GM23338 (cell line): ENCODE data around the gene CCDC186. TPM values are rescaled to one million over a fixed set of nuclear protein-coding genes. Genes with fewer than 3 reads are reported as not detected.

Experiments
- ATAC-seq: fragments of 200-7000 bp; cut with Tn5 transposase; 3 replicates; pipeline ENCODE4 v1.9.1; 2020
- DNase-seq: peaks from one replicate; pipeline ENCODE4 v3.0.0-alpha.2; 2015; ENCODE audit warnings: low spot score
- H2AFZ ChIP-seq: fragments of 200-600 bp; sonication (generic); 2 replicates; pipeline ENCODE4 v1.8.0; 2016; ENCODE audit warnings: antibody characterized with exemption, mild to moderate bottlenecking, moderate library complexity
- H3F3A ChIP-seq: fragments of 200-600 bp; sonication (generic); replicated peaks from 2 replicates; pipeline ENCODE4 v1.8.0; 2017; ENCODE audit warnings: antibody characterized with exemption, mixed run types, low read depth
- H3K27ac ChIP-seq: fragments of 200-600 bp; sonication (generic); 2 replicates; pipeline ENCODE4 v1.6.1; 2016; ENCODE audit warnings: low read depth
- H3K27me3 ChIP-seq: fragments of 200-600 bp; sonication (generic); 2 replicates; pipeline ENCODE4 v1.8.0; 2016; ENCODE audit warnings: mild to moderate bottlenecking, mixed run types, moderate library complexity; ENCODE audit not compliant: insufficient read depth
- H3K36me3 ChIP-seq: fragments of 200-600 bp; sonication (generic); 2 replicates; pipeline ENCODE4 v1.8.0; 2016; ENCODE audit warnings: mild to moderate bottlenecking; ENCODE audit not compliant: insufficient read depth
- H3K4me1 ChIP-seq: fragments of 200-600 bp; sonication (generic); 2 replicates; pipeline ENCODE4 v1.8.0; 2016; ENCODE audit warnings: mild to moderate bottlenecking, moderate library complexity; ENCODE audit not compliant: insufficient read depth
- H3K4me2 ChIP-seq: fragments of 200-600 bp; sonication (generic); 2 replicates; pipeline ENCODE4 v1.7.1; 2017; ENCODE audit warnings: mixed run types
- H3K4me3 ChIP-seq: fragments of 200-600 bp; sonication (generic); 2 replicates; pipeline ENCODE4 v1.6.1; 2016; ENCODE audit warnings: mixed run types
- H3K79me2 ChIP-seq: fragments of 200-600 bp; sonication (generic); replicated peaks from 2 replicates; pipeline ENCODE4 v1.8.0; 2017; ENCODE audit warnings: mild to moderate bottlenecking; ENCODE audit not compliant: insufficient read depth
- H3K9me2 ChIP-seq: fragments of 200-600 bp; sonication (generic); 2 replicates; pipeline ENCODE4 v1.8.0; 2017; ENCODE audit not compliant: insufficient read depth
- H4K20me1 ChIP-seq: fragments of 200-600 bp; sonication (generic); replicated peaks from 2 replicates; pipeline ENCODE4 v1.8.0; 2017; ENCODE audit warnings: mild to moderate bottlenecking; ENCODE audit not compliant: insufficient read depth
- H3K27ac Mint-ChIP-seq: 2 replicates; pipeline ENCODE4 v1.8.0; 2020; ENCODE audit warnings: inconsistent platforms, mild to moderate bottlenecking, moderate library complexity, mixed read lengths
- H3K27me3 Mint-ChIP-seq: 3 replicates; pipeline ENCODE4 v1.8.0; 2022; ENCODE audit warnings: low read depth, mild to moderate bottlenecking, moderate library complexity, mixed read lengths, inconsistent platforms; ENCODE audit not compliant: insufficient read depth, poor library complexity
- H3K36me3 Mint-ChIP-seq: 3 replicates; pipeline ENCODE4 v1.8.0; 2021; ENCODE audit warnings: low read depth, mild to moderate bottlenecking, inconsistent platforms, moderate library complexity, mixed read lengths
- H3K4me1 Mint-ChIP-seq: 3 replicates; pipeline ENCODE4 v1.8.0; 2020; ENCODE audit warnings: mild to moderate bottlenecking, inconsistent platforms, mixed read lengths
- H3K4me3 Mint-ChIP-seq: 3 replicates; pipeline ENCODE4 v1.8.0; 2021; ENCODE audit warnings: moderate library complexity, mild to moderate bottlenecking, inconsistent platforms, mixed read lengths
- H3K9me3 Mint-ChIP-seq: 3 replicates; pipeline ENCODE4 v1.8.0; 2020; ENCODE audit warnings: moderate library complexity, mild to moderate bottlenecking, inconsistent platforms, mixed read lengths
- CREB1 ChIP-seq: fragments of 250-450 bp; sonication (Bioruptor Pico); IDR thresholded peaks from 2 replicates; pipeline ENCODE4 v1.5.0; 2020; ENCODE audit warnings: low read depth, mild to moderate bottlenecking, moderate library complexity
- ETS1 ChIP-seq: IDR thresholded peaks from 2 replicates; pipeline ENCODE4 v1.6.1; 2016; ENCODE audit warnings: antibody characterized with exemption
- EZH2 ChIP-seq: fragments of 200-600 bp; sonication (generic); IDR thresholded peaks from one replicate; pipeline ENCODE4 v1.8.0; 2017; ENCODE audit warnings: antibody characterized with exemption, mild to moderate bottlenecking, low read depth; ENCODE audit not compliant: unreplicated experiment
- JUNB ChIP-seq: IDR thresholded peaks from one replicate; pipeline ENCODE4 v1.6.1; 2016; ENCODE audit warnings: antibody characterized with exemption; ENCODE audit not compliant: unreplicated experiment
- NANOG ChIP-seq: IDR thresholded peaks from 2 replicates; pipeline ENCODE4 v1.6.1; 2016; ENCODE audit warnings: antibody characterized with exemption, borderline replicate concordance
- POLR2AphosphoS5 ChIP-seq: IDR thresholded peaks from 2 replicates; pipeline ENCODE4 v1.6.1; 2016; ENCODE audit warnings: antibody characterized with exemption, low read depth
- STAT1 ChIP-seq: IDR thresholded peaks from one replicate; pipeline ENCODE4 v1.6.1; 2016; ENCODE audit warnings: antibody characterized with exemption; ENCODE audit not compliant: unreplicated experiment
- ZNF114 ChIP-seq: fragments of 250-450 bp; sonication (Bioruptor Pico); IDR thresholded peaks from 2 replicates; pipeline ENCODE4 v1.5.0; 2020; ENCODE audit warnings: mild to moderate bottlenecking, moderate library complexity
- ZNF331 ChIP-seq: fragments of 250-450 bp; sonication (Bioruptor Pico); IDR thresholded peaks from 2 replicates; pipeline ENCODE4 v1.5.0; 2020; ENCODE audit warnings: low read depth, mild to moderate bottlenecking, moderate library complexity
- polyA plus RNA-seq: library from polyadenylated mRNA; unstranded; fragments of >200 nt; fragmentation: Nextera tagmentation; extraction: Ambion mirVana; gene quantifications from 2 replicates; pipeline ENCODE4 v1.2.1, GENCODE V29; 2016
- total RNA-seq: library from RNA; depleted of rRNA; stranded (reverse); fragments of >200 nt; shearing (Covaris generic); gene quantifications from 2 replicates; pipeline ENCODE4 v1.2.3, GENCODE V29; 2014
- TF ChIP-seq, protein P1 (sequence below): IDR thresholded peaks from one replicate; pipeline ENCODE4 v1.6.1; 2018; ENCODE audit warnings: antibody characterized with exemption; ENCODE audit not compliant: unreplicated experiment
- TF ChIP-seq, protein P2 (sequence below), 2 experiments: fragments of 200-600 bp in 1 of 2; sonication (generic) in 1 of 2; conservative IDR thresholded peaks; 2 replicates each; pipeline versions ENCODE4 v1.5.1 to v1.6.1; 2016 to 2017; ENCODE audit warnings: antibody characterized with exemption in 2 of 2, low read depth in 2 of 2, mild to moderate bottlenecking in 2 of 2, moderate library complexity in 1 of 2
- TF ChIP-seq, protein P3 (sequence below): fragments of 250-450 bp; sonication (Bioruptor Pico); IDR thresholded peaks from 2 replicates; pipeline ENCODE4 v1.5.0; 2020; ENCODE audit warnings: mild to moderate bottlenecking, moderate library complexity

Gene CCDC186
- total and polyA plus RNA-seq, 2 experiments from 2014 or later: 24.2 to 50.7 TPM

DNA sequence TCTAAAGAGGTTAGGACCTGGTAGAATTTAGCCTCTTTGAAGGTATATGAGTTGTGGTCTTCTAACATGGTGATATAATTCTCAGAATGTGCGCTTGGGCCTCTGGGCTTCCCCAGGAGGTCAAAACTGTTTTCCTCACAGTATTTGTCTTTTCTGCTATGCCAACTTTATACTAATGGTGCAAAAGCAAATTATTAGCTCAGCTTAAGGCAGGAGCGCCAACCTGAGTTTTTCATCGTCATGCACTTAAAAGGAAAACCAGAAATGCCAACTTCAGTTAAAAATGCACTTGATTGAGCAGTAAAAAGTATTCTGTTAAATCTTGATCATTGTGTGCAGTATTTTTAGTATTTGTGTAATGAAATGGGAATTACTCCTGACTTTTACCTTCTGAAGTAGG lies 14.9 kb upstream of the CCDC186 start (continued):
- TF ChIP-seq ETS1 (no peak), NANOG (no peak)

- H3K9me2 ChIP-seq: no peaks in the 10 kb centered on the region
- Mint-ChIP-seq H3K4me1 (no peaks in the 10 kb centered on the region), H3K4me3 (no peak overlapping the region), H3K36me3 (no peaks in the 10 kb centered on the region), H3K27ac (no peak overlapping the region), H3K27me3 (no peaks in the 10 kb centered on the region), H3K9me3 (no peaks in the 10 kb centered on the region; the same call in 2 of the 3 replicates)
- H3K4me3 ChIP-seq: no peak overlapping the region
- H4K20me1 ChIP-seq: no peaks in the 10 kb centered on the region
- no peak overlapping the region for H3K27ac ChIP-seq
- H3K79me2 ChIP-seq: no peaks in the 10 kb centered on the region
- DNase-seq: no peak
- H3K27me3 ChIP-seq: no peaks in the 10 kb centered on the region
- H3K4me2 ChIP-seq: no peak overlapping the region
- ATAC-seq: no peak
- H3F3A ChIP-seq: no peaks in the 10 kb centered on the region
- no peaks in the 10 kb centered on the region for H3K36me3 ChIP-seq
- H3K4me1 ChIP-seq: no peaks in the 10 kb centered on the region
- H2AFZ ChIP-seq: no peak overlapping the region
- TF ChIP-seq NANOG (no peak), ZNF114 (CRISPR knock-in tag) (no peak), POLR2AphosphoS5 (no peak), ETS1 (no peak), CREB1 (CRISPR knock-in tag) (no peak), JUNB (no peak), STAT1 (no peak), ZNF331 (CRISPR knock-in tag) (no peak), EZH2 (no peak)
- TF ChIP-seq, protein P1, sequence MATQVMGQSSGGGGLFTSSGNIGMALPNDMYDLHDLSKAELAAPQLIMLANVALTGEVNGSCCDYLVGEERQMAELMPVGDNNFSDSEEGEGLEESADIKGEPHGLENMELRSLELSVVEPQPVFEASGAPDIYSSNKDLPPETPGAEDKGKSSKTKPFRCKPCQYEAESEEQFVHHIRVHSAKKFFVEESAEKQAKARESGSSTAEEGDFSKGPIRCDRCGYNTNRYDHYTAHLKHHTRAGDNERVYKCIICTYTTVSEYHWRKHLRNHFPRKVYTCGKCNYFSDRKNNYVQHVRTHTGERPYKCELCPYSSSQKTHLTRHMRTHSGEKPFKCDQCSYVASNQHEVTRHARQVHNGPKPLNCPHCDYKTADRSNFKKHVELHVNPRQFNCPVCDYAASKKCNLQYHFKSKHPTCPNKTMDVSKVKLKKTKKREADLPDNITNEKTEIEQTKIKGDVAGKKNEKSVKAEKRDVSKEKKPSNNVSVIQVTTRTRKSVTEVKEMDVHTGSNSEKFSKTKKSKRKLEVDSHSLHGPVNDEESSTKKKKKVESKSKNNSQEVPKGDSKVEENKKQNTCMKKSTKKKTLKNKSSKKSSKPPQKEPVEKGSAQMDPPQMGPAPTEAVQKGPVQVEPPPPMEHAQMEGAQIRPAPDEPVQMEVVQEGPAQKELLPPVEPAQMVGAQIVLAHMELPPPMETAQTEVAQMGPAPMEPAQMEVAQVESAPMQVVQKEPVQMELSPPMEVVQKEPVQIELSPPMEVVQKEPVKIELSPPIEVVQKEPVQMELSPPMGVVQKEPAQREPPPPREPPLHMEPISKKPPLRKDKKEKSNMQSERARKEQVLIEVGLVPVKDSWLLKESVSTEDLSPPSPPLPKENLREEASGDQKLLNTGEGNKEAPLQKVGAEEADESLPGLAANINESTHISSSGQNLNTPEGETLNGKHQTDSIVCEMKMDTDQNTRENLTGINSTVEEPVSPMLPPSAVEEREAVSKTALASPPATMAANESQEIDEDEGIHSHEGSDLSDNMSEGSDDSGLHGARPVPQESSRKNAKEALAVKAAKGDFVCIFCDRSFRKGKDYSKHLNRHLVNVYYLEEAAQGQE: no peak
- TF ChIP-seq, protein P2, sequence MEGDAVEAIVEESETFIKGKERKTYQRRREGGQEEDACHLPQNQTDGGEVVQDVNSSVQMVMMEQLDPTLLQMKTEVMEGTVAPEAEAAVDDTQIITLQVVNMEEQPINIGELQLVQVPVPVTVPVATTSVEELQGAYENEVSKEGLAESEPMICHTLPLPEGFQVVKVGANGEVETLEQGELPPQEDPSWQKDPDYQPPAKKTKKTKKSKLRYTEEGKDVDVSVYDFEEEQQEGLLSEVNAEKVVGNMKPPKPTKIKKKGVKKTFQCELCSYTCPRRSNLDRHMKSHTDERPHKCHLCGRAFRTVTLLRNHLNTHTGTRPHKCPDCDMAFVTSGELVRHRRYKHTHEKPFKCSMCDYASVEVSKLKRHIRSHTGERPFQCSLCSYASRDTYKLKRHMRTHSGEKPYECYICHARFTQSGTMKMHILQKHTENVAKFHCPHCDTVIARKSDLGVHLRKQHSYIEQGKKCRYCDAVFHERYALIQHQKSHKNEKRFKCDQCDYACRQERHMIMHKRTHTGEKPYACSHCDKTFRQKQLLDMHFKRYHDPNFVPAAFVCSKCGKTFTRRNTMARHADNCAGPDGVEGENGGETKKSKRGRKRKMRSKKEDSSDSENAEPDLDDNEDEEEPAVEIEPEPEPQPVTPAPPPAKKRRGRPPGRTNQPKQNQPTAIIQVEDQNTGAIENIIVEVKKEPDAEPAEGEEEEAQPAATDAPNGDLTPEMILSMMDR (conservative IDR thresholded peaks at IDR 0.05; ENCODE audit: low read depth in 2 of 2): no peak
- TF ChIP-seq, protein P3, sequence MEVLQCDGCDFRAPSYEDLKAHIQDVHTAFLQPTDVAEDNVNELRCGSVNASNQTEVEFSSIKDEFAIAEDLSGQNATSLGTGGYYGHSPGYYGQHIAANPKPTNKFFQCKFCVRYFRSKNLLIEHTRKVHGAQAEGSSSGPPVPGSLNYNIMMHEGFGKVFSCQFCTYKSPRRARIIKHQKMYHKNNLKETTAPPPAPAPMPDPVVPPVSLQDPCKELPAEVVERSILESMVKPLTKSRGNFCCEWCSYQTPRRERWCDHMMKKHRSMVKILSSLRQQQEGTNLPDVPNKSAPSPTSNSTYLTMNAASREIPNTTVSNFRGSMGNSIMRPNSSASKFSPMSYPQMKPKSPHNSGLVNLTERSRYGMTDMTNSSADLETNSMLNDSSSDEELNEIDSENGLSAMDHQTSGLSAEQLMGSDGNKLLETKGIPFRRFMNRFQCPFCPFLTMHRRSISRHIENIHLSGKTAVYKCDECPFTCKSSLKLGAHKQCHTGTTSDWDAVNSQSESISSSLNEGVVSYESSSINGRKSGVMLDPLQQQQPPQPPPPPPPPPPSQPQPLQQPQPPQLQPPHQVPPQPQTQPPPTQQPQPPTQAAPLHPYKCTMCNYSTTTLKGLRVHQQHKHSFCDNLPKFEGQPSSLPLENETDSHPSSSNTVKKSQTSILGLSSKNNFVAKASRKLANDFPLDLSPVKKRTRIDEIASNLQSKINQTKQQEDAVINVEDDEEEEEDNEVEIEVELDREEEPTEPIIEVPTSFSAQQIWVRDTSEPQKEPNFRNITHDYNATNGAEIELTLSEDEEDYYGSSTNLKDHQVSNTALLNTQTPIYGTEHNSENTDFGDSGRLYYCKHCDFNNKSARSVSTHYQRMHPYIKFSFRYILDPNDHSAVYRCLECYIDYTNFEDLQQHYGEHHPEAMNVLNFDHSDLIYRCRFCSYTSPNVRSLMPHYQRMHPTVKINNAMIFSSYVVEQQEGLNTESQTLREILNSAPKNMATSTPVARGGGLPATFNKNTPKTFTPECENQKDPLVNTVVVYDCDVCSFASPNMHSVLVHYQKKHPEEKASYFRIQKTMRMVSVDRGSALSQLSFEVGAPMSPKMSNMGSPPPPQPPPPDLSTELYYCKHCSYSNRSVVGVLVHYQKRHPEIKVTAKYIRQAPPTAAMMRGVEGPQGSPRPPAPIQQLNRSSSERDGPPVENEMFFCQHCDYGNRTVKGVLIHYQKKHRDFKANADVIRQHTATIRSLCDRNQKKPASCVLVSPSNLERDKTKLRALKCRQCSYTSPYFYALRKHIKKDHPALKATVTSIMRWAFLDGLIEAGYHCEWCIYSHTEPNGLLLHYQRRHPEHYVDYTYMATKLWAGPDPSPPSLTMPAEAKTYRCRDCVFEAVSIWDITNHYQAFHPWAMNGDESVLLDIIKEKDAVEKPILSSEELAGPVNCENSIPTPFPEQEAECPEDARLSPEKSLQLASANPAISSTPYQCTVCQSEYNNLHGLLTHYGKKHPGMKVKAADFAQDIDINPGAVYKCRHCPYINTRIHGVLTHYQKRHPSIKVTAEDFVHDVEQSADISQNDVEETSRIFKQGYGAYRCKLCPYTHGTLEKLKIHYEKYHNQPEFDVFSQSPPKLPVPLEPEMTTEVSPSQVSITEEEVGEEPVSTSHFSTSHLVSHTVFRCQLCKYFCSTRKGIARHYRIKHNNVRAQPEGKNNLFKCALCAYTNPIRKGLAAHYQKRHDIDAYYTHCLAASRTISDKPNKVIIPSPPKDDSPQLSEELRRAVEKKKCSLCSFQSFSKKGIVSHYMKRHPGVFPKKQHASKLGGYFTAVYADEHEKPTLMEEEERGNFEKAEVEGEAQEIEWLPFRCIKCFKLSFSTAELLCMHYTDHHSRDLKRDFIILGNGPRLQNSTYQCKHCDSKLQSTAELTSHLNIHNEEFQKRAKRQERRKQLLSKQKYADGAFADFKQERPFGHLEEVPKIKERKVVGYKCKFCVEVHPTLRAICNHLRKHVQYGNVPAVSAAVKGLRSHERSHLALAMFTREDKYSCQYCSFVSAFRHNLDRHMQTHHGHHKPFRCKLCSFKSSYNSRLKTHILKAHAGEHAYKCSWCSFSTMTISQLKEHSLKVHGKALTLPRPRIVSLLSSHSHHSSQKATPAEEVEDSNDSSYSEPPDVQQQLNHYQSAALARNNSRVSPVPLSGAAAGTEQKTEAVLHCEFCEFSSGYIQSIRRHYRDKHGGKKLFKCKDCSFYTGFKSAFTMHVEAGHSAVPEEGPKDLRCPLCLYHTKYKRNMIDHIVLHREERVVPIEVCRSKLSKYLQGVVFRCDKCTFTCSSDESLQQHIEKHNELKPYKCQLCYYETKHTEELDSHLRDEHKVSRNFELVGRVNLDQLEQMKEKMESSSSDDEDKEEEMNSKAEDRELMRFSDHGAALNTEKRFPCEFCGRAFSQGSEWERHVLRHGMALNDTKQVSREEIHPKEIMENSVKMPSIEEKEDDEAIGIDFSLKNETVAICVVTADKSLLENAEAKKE (CRISPR knock-in tag): no peak
These were observed 14.0 kb upstream of the CCDC186 start for GRCh38 chr10:114188001-114188400.
